ENCODE data around the gene ATP8B4. TPM values are rescaled to one million over a fixed set of nuclear protein-coding genes. Genes with fewer than 3 reads are reported as not detected.

Gene ATP8B4
- polyA plus RNA-seq, 3 donors = 6.1 to 9.6 (median 6.8) TPM

DNA sequence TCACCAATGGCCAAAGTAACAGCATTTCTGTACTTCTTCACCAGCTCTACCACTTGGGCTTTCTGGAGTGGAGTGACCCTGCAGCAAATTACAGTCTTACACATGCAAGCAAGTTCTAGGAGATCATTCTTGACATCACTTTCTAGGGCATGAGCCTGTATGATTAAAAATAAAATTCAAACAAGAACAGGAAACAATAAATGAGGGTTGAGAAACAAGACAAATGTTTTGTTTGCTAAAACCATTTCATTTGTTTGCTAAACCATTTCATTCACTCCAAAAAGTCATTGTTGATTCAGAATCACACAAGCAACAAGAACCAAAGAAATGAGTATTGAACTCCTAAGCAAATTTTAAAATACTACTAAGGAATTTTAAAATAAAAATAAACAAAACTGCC is 220.9 kb downstream of the ATP8B4 start:
- no peak overlapping the region for H3K27ac ChIP-seq (ENCODE audit: low read depth in 1 of 2, low read length in 2 of 2)
- Mint-ChIP-seq H3K27ac (peak overlapping the region in 1 of 7 donors; percentile 33), H3K4me3 (no peak overlapping the region), H3K27me3 (ENCODE audit: low read depth in 3 of 3) (no peaks in the 10 kb centered on the region), H3K4me1 (no peaks in the 10 kb centered on the region), H3K36me3 (peaks cover 46 to 77% of the 10 kb centered on the region in 2 donors), H3K9me3 (no peaks in the 10 kb centered on the region)
- no peaks in the 10 kb centered on the region for H3K4me1 ChIP-seq (ENCODE audit: control insufficient read depth in 1 of 2, insufficient read depth in 2 of 2, low read length in 2 of 2)
- H3K9me3 ChIP-seq (replicated peaks in 1 of 2; ENCODE audit: control insufficient read depth in 1 of 2, insufficient read depth in 1 of 2, low read length in 2 of 2) = no peaks in the 10 kb centered on the region
- DNase-seq = no peak
- H2AFZ ChIP-seq (ENCODE audit: insufficient read depth, low read depth, low read length, poor library complexity, severe bottlenecking) = no peak overlapping the region
- no peaks in the 10 kb centered on the region for H3K27me3 ChIP-seq (ENCODE audit: control insufficient read depth in 2 of 2, insufficient read depth in 2 of 2, low read length in 2 of 2)
- H3K4me2 ChIP-seq (replicated peaks; ENCODE audit: extremely low read depth, low read length, poor library complexity, severe bottlenecking) = no peak overlapping the region
- peaks cover 4% of the 10 kb centered on the region for H3K79me2 ChIP-seq (ENCODE audit: insufficient read depth, low read length)
- no peak overlapping the region for H3K4me3 ChIP-seq (replicated peaks in 1 of 3; ENCODE audit: low read depth in 2 of 3, low read length in 3 of 3)
- no peaks in the 10 kb centered on the region for H4K20me1 ChIP-seq (ENCODE audit: insufficient read depth, low read length)
- TF ChIP-seq, protein P1, sequence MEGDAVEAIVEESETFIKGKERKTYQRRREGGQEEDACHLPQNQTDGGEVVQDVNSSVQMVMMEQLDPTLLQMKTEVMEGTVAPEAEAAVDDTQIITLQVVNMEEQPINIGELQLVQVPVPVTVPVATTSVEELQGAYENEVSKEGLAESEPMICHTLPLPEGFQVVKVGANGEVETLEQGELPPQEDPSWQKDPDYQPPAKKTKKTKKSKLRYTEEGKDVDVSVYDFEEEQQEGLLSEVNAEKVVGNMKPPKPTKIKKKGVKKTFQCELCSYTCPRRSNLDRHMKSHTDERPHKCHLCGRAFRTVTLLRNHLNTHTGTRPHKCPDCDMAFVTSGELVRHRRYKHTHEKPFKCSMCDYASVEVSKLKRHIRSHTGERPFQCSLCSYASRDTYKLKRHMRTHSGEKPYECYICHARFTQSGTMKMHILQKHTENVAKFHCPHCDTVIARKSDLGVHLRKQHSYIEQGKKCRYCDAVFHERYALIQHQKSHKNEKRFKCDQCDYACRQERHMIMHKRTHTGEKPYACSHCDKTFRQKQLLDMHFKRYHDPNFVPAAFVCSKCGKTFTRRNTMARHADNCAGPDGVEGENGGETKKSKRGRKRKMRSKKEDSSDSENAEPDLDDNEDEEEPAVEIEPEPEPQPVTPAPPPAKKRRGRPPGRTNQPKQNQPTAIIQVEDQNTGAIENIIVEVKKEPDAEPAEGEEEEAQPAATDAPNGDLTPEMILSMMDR (IDR thresholded peaks at IDR 0.05) = no peak
- intact Hi-C loops (cut with micrococcal nuclease) = no loop called here
- peaks cover 62 to 99% of the 10 kb centered on the region in 2 donors for H3K36me3 ChIP-seq (replicated peaks in 1 of 2; ENCODE audit: control insufficient read depth in 1 of 2, insufficient read depth in 2 of 2, low read length in 2 of 2)
- H3K9ac ChIP-seq (ENCODE audit: insufficient read depth, low read length, poor library complexity, severe bottlenecking) = no peak overlapping the region

DNA sequence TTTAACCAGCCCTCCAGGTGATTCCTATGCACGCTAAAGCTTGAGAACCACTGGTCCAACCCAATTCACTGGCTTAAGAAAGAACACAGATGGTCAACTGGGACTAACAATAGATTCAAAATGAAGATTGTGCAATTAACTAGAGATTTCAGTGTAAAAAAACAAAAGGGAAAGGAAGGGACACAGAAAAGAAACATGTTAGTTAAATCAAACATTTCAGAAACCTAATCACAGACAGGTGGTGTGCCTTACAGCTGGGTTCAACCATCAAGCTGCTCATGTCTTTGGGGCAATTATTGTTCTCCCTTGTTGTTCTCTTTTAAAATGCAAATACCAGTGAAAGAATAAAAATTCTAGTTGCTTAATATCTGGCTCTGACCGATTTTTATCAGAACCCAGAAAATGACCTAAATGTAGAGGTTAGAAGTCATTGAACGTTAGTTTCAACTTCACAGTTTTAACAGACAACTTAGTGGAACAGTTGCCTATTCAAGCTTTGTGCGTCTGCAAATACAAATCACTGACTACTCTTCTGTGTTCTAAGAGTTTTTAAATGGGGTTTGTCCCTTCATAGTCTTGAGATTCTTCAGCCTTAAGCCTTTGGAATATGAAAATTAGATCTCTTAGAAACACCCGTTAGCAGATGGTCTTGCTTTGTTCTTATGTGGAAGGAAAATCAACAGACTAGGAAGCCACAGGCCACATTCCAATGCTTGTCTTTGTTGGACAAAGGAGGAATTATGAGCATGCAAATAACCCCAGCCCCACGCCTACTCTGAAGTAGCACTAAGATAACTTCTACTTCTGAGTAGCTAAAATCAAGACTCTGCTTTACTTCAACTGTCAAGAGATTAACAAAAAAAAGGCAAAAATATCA is 223.4 kb downstream of the ATP8B4 start:
- no peaks in the 10 kb centered on the region for H3K4me1 ChIP-seq (ENCODE audit: control insufficient read depth in 1 of 2, insufficient read depth in 2 of 2, low read length in 2 of 2)
- Mint-ChIP-seq H3K36me3 (peaks cover 64 to 80% of the 10 kb centered on the region in 2 donors), H3K4me3 (no peak overlapping the region), H3K27me3 (ENCODE audit: low read depth in 3 of 3) (no peaks in the 10 kb centered on the region), H3K9me3 (no peaks in the 10 kb centered on the region), H3K4me1 (no peaks in the 10 kb centered on the region), H3K27ac (peak overlapping the region in 1 of 7 donors; percentile 4)
- no peak overlapping the region for H3K4me2 ChIP-seq (replicated peaks; ENCODE audit: extremely low read depth, low read length, poor library complexity, severe bottlenecking)
- DNase-seq = no peak
- TF ChIP-seq, protein P1 (IDR thresholded peaks at IDR 0.05) = no peak
- H3K9ac ChIP-seq (ENCODE audit: insufficient read depth, low read length, poor library complexity, severe bottlenecking) = no peak overlapping the region
- H3K9me3 ChIP-seq (replicated peaks in 1 of 2; ENCODE audit: control insufficient read depth in 1 of 2, insufficient read depth in 1 of 2, low read length in 2 of 2) = no peaks in the 10 kb centered on the region
- H3K79me2 ChIP-seq (ENCODE audit: insufficient read depth, low read length) = no peaks in the 10 kb centered on the region
- no peaks in the 10 kb centered on the region for H3K27me3 ChIP-seq (ENCODE audit: control insufficient read depth in 2 of 2, insufficient read depth in 2 of 2, low read length in 2 of 2)
- no peak overlapping the region for H3K4me3 ChIP-seq (replicated peaks in 1 of 3; ENCODE audit: low read depth in 2 of 3, low read length in 3 of 3)
- peak overlapping the region in 1 of 2 donors; percentile 48 for H3K27ac ChIP-seq (ENCODE audit: low read depth in 1 of 2, low read length in 2 of 2)
- H4K20me1 ChIP-seq (ENCODE audit: insufficient read depth, low read length) = no peaks in the 10 kb centered on the region
- intact Hi-C loops (cut with micrococcal nuclease) = no loop called here
- no peak overlapping the region for H2AFZ ChIP-seq (ENCODE audit: insufficient read depth, low read depth, low read length, poor library complexity, severe bottlenecking)
- no CpG with 5 or more reads among the region's 6 CpGs for WGBS (ENCODE audit: insufficient coverage)
- peaks cover 62 to 100% of the 10 kb centered on the region in 2 donors for H3K36me3 ChIP-seq (replicated peaks in 1 of 2; ENCODE audit: control insufficient read depth in 1 of 2, insufficient read depth in 2 of 2, low read length in 2 of 2)

All from CD14-positive monocyte (primary cell).